Central memory CD4-positive, alpha-beta T cell (primary cell): ENCODE measurements around the gene TAX1BP1.
A peak's percentile ranks its signal among the peaks of the same experiment; 100 is the strongest.

ENCODE experiments used
- DNase-seq: peaks from one replicate; pipeline ENCODE4 v3.0.0; 2022

The TAX1BP1 gene

GRCh38 chr7:27782849-27783248 is 42.9 kb downstream of the TAX1BP1 start:
- no peak for DNase-seq

- DNase-seq, result peak; percentile 50
These were observed 44.6 kb downstream of the TAX1BP1 start for GRCh38 chr7:27784399-27785053.

DNA sequence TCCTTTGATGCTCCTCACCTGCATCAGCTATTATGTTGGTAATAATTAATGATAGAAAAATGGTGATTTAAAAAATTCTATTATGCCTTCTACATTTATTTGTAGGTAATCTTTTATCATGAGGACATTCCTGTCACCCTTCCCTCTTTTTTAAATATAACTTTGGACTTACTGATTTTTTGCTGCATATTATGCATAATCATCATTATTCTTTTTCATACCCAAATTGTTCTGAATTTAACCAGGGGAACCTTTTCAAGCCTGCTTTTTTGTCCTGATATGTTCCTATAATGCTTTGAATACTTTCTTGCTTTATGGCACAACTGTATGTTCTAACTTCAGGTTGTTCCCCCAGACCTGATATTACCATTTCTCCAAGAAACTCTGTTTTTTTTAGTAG is 48.5 kb downstream of the TAX1BP1 start:
- no peak for DNase-seq

DNA sequence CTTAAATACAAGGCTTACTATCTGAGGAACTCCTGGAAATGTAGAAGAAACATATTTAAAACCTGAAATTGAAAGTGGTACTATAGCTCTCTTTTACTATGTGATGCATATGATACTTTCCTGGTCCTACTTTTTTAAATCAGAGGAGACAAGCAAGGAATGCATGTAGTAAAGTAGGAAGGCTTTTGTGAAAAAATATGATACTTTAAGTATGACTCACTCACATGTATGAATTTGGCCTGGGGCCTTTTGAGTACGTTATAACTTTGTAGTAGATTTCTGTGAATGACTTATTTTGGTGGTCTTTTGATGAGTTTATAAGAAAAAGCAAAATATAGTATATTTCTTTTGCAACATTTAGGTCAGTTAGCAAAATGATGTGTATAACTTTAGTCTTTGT is 53.8 kb downstream of the TAX1BP1 start:
- DNase-seq, result no peak

GRCh38 chr7:27795977-27796376 is 56.0 kb downstream of the TAX1BP1 start:
- no peak for DNase-seq

DNA sequence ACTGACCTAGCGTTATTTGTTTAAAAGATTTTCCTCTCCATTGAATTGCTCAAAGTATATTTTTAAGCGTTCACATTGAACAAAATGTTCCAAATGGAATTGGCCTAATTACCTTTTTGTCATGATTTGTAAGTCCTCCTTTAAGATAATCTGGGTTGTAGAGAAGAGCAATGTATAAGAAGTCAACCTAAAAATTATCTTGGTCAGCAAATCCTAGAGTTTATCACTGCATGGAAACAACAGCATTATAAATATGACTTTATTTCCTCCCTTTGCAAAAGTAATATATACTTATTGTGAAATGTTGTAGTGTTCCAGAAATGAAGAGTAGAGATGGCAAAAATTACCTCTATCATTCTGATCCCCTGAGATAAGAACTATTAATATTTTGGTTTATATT is 59.2 kb downstream of the TAX1BP1 start:
- no peak for DNase-seq

DNA sequence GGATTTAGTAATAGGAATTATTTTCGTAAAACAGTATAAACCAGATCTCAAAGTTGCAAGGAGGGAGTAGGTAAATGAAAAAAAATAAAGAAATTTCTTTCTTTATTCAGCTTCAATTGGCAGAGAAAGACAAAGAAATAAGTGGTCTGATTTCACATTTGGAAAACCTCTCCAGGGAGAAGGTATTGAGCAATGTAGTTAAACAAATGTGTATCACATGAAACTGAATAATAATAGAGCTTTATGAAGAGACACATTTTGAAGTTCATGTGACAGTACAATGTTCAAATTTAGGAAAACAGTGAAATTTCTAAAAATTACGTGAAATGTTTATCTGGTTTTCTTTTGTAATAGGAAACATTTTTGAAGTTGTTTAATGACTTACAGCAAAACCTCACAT is 63.0 kb downstream of the TAX1BP1 start:
- no peak for DNase-seq

GRCh38 chr7:27804139-27804538 is 64.2 kb downstream of the TAX1BP1 start:
- DNase-seq, result no peak

DNA sequence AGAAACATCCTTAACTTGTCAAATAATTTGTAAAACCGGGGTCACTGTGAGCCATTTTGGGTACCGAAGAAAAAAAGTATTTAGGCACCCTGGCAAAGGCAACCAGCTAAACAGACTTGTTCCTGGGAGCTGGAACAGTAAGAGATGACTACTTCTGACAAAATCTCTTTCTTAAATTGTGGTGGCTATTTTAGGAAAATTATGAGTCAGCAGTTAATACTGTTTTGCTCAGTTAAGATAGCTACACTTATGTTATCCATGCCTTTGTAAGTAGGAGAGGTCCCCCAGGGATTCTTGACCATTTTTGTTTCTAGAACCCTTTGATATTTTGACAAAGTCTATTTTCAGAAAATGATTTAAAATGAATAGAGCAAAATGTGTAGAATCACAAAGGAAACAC is 68.7 kb downstream of the TAX1BP1 start:
- DNase-seq, result no peak

- no peak for DNase-seq
These were observed 70.2 kb downstream of the TAX1BP1 start for GRCh38 chr7:27810186-27810585.

DNA sequence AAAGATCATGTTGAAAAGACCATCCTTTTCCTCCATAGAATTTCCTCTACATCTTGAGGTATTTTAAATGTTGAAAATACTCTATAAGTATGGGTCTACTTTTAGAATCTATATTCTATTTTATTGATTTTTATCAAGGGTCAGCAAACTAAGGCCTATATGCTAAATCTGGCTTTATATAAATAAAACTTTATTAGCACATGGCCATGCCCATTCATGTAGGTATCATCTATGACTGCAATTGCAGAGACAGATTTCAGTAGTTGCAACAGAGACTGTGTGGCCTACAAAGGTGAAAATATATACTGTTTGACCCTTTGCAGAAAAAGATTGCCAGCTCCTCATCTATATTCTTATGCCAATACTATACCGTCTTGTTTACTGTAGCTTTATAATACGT is 72.7 kb downstream of the TAX1BP1 start:
- DNase-seq, result no peak

- DNase-seq, result no peak
These were observed 82.3 kb downstream of the TAX1BP1 start for GRCh38 chr7:27822245-27822644.

DNA sequence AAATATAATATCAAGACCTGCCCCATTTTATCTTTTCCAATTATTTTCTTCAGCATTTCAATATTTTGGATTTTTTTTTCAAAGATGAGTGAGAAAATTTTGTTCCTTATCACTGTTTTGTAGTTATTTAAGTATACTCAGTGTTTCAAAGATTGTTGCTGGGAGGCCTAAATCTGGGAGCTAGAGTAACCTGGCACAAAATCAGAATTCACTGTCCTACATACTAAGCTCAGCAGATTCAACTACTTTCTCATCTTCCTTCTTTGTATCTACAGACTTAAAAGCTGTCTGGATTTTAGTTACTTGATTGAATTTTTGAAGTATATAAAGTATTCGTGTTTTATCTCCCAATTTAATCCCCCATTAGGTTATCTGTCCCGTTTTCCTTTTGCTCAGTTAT is 85.9 kb downstream of the TAX1BP1 start:
- DNase-seq, result no peak

- no peak for DNase-seq
These were observed 86.4 kb downstream of the TAX1BP1 start for GRCh38 chr7:27826357-27826756.

DNA sequence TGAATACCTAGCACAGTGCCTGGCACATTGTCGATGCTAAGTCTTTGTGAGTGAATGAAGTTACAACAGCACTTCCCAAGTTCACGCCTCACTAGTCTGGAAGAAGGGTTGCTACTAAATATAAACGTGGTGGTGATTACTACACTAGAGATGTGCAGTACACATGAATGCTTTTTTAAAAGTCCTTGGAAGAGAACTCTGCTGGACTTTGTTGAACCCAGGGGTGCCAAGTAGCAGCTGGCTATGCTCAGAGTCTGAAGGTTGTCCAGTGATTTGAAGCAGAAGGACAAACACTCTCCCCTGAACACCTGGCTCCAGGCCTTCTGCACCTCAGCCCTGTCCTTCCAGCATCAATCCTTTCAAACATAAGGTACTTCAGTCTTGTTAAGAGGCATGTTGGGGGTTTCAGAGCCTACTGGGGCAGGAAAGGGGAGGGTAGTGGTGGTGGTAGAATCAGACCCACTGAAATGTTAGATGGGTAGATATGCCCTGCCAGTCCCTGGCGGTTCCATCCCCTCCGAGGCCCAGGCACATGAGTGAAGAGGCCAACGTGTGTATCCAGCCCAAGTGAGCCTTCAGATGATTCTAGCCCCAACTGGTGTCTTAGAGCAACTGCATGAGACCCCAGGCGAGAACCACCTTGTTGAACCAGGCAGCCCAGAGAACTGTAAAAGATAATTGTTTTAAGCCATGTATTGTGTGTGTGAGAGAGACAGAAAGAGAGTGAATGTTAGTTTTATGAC is 94.4 kb downstream of the TAX1BP1 start:
- no peak for DNase-seq

GRCh38 chr7:27835376-27835775 is 95.4 kb downstream of the TAX1BP1 start:
- no peak for DNase-seq

- no peak for DNase-seq
These were observed 96.6 kb downstream of the TAX1BP1 start for GRCh38 chr7:27836536-27836935.

GRCh38 chr7:27839099-27839498 is 99.1 kb downstream of the TAX1BP1 start:
- DNase-seq, result no peak

- DNase-seq, result peak; percentile 43
These were observed 100.4 kb downstream of the TAX1BP1 start for GRCh38 chr7:27840313-27840712.

- no peak for DNase-seq
These were observed 100.9 kb downstream of the TAX1BP1 start for GRCh38 chr7:27840760-27841364.

DNA sequence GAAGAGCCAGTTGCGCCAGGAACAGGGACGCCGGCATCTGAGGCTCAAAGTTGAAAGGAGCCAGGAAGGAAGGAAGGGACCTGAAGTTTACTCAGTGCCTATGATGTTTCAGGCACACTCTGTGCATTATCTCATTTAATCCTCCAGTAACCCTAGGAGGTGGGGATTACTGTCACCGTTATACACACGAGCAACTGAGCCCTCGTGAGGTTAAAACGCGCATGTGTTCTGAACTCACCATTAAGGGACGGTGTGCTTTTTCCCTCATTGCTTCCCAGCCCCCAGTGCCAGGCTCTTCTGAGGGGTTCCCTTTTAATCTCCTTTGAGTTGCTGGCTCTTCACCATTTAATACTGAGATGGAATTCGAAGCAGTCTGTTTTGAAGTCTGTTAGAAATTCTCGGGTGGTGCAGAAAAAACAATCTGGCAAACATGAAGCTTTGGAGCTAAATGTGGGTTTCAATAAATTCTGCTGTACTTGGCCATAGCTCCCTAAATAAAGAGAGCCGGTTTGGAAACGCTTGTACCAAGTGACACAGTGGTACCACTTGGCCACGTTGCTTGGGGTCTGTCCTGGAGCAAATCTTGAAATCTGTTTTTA is 102.2 kb downstream of the TAX1BP1 start:
- DNase-seq, result no peak

DNA sequence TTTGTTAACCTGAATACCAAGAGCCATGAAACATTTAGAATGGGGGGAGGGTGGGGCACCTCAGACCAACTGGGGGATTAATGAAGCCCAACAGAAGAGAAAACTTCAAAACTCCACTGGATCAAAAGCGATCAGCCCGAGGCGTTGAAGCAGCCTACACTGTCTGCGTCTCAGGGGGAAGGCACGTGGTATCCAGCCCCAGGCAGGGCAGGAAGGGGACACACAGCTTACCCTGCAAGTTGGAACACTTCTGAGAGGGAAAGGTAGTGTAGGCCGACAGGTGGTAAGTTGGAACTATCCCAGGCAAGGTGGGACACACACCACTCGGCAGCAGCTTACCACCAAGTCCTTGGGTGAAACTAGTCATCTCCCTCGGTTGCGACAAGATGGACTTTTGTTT is 102.9 kb downstream of the TAX1BP1 start:
- no peak for DNase-seq

- DNase-seq, result no peak
These were observed 103.8 kb downstream of the TAX1BP1 start for GRCh38 chr7:27843584-27844305.
